HG03175 (cell line): Measurements from ENCODE around the gene CACNA2D3.

ENCODE experiments used
- ATAC-seq: cut with Tn5 transposase; IDR thresholded peaks from one replicate; pipeline ENCODE4 v1.9.1; 2021; ENCODE audit warnings: mild to moderate bottlenecking, moderate library complexity; ENCODE audit not compliant: unreplicated experiment

Gene CACNA2D3

DNA sequence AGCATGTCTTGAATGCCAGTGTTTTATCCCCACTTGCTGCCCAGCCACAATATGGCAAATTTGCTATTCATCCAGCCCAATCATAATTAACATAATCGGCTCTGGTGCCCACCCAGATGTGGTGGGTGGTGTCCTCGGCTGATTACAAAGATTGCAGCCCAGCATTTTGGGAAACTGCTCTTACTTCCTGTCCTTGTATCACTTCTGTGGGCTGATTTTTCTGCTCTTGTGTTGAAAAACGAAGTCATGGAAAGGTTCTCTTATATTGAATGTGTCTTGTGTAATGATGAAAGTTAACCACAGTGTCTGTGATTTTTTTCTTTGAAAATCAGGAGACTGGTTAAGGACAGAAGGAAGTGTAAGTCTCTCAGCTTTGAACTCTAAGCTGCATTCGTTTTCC is 141.7 kb downstream of the CACNA2D3 start:
- ATAC-seq = no peak

DNA sequence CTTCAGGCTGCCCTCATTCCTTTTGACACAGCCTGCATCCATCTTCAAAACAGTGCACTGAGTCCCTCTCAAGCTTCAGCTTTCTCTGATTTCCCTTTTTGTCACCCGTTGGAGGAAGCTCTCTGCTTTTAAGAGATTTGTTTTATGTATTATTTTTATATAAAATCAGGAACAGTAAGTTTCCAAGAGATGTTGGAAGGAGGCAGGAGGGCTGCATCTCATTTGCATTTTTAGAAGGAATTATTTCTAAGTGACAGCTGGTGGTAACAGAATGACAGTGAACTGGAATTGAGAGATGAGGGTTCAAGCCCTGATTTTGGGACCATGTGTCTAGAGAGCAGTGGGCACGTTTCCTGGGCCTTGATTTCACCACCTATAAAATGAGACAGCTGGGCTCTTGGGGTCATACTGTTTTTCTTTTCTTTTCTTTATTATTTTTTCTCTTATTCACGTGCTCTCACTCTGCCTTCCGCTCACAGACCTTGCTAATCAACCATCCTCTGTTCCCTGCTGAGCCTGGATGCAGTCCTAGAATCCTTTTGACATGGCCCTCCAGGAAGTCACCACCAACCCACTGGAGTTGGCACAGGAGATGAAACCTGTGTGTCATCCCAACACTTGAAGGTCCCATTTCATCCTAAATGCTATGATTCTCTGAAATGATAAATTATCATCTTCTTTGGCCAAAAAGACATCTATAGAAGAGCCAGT is 148.6 kb downstream of the CACNA2D3 start:
- ATAC-seq = no peak

DNA sequence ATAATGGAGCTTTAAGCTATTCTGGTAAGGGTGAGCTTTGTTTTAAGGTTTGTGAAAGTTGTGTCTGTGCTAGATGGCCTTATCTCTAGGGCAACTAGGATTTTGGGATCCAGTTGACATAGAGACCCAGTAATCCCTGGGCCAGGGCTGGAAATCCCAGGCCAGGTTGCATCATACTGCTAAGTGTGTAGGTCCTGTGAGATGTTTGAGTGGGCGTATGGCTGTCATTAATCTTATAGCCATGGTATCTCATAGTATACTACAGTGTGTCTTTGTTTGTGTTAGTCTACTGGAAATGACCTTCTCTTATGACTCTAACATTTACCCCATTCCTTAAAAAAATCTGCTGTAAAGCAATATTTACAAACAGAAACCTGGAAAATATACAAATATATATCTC is 151.4 kb downstream of the CACNA2D3 start:
- ATAC-seq = no peak

DNA sequence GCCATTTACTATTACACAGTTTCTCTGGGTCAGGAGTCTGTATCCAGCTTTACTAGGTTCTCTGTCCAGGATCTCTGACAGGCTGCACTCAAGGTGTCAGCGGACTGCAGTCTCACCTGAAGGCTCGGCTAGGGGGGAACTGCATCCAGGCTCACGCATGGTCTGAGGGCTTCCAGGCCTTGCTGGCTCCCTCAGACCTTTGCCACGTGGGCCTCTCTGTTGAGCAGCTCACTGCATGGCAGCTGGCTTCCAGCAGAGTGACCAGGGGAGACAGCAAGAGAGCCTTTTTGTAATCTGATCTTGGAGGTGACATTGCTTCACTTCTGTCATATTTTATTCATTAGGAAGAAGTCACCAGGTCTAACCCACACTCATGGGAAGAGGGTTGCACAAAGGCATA is 152.3 kb downstream of the CACNA2D3 start:
- no peak for ATAC-seq

DNA sequence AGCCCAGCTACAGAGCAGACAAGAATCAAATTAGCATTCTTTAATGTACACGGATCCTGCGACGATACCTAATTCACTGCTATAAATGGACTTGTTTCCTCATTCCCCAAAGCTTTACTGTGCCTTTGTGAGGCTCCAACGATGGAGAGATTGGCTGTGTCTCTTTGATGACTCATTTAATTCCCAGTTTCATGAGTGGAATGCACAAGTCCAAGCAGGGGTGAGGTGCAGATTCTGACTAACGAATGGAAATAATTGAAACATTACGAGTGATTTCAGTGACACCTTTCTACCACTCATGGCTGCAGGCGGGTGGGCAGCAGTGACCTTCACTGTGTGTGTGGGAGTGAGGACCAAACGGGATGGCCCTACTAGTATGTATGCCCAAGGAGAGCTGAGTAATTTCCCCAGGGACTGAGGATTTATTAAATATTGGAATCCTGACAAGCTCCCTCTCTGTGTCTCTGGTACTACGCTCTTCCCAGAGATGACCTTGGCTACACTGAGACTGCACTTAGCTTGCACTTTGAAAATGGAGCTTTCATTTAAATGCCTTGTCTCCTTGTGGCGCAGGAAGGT is 156.7 kb downstream of the CACNA2D3 start:
- no peak for ATAC-seq

DNA sequence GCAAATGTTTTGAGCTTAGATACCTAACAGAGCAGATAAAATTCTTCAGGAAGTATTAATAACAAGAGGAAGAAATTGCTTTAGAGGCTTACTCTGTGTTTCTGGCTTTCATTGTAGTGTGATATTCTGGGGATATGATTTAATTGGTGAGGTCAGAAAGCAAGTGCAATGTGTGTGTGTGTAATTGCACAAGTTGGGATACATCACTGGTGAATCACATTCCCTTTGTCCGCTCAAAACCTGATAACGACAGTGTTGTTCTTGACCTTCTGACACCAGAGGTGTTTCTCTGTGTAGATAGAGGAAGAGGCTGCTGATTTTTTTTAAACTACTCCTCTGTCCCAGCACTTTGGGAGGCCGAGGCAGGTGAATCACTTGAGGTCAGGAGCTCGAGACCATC is 161.1 kb downstream of the CACNA2D3 start:
- no peak for ATAC-seq

DNA sequence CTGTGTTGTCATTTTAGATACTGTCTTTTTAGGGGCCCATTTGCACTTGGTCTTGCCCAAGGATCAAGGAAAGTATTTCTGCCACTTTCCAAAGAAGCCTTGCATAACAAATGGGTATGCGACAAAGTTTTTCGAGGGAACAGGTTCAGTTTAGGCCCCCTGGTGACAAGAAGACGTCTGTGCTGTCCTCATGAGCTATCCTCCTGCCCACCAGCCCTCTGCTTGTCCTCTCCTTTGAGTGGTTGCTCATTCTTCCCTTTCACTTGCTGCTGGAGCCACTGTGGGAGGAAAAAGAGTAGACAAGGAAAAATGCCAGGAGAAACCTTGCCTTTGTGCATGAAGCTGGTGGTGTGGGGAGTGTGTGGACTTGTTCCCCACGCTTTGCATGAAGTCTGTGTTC is 171.9 kb downstream of the CACNA2D3 start:
- no peak for ATAC-seq

DNA sequence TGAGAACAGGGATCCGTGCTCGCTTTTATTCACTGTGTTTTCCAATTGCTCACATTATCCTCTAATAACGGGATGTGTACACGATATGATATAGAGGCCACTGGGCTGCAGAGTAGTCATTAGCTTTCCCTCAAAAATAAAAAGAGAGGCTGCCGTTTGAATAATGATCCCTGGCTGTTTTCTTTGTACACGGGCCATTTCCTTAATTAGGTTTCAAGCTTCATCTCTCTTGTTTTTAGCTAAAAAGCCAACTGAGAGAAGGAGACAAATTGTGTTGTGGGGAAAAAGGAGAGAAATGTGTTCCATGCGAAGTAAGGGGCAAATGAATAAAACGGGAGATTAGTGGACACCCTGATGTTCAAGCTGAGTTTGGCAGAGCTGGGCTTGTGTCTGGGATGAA is 174.2 kb downstream of the CACNA2D3 start:
- no peak for ATAC-seq

DNA sequence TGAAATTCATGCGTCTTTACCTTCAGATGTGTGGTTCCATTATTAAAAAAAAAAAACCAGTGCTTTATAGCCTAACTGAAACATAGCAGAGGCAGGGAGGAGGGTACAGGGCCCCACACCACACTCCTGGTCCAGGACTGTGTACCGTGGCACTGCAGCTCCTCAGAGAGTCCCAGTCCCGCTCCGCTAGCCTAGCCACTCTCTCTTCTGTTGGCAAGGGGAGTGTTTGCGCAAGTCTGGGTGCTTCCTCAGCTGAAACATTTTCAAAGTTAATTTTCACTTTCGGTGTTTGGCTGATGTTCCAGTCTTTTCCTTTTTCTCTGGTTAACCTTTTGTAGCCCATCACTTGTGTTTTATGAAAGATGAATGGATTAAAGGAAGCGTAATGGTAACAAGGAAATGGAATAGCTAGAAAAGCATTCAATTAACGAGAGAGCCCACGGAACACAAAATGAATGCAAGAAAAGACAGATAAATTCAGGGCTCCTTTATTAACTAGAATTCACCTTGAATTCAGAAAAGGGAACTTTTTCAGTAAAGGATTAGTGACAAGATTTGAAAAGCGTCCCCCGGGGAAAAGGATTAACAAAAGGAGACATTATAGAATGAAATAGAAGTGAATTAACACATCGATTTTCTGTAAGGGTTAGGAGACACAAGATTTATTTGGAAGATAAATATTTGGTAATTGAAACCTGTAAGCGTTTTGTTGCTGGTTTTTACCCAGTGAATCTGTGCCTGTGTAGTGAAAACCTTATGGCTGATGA is 177.0 kb downstream of the CACNA2D3 start:
- ATAC-seq = no peak

DNA sequence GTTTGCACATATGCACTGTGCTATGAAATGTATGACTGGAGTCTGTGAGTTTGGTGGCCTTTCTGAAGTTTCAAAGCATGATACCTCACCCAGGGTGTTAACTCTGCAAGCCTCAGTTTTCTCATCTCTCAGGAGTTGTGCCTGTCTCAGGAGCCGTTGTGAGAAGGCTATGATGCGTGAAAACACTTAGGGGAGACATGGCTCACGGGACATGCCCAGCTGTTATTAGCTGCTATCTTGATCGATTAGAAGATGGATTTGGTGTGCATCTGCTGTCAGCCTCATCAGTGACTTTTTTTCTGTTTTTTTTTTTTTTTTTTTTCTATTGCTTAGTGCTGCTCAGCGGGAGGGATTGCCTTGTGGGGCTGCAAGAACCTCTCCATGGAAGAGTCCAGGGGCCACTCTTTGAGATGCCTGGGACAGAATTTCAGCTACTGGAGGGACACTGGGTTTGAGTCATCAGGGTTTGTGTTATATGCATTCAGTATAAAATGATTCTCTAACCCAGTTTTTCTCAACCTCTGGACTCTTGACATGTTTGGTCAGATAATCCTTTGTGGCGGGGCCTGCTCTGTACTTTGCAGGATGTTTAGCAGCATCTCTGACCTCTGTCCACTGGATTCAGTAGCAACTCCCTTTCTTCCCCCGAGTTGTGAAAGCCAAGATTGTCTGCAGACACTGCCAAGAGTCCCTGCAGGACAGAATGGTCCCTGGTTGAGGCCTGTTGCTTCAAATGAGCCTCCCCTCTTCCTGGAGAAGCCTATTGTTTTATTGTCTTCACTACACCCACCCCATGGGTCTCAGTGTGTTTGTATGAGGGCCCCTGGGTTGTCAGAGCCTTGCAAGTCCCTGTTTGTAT is 181.4 kb downstream of the CACNA2D3 start:
- no peak for ATAC-seq

DNA sequence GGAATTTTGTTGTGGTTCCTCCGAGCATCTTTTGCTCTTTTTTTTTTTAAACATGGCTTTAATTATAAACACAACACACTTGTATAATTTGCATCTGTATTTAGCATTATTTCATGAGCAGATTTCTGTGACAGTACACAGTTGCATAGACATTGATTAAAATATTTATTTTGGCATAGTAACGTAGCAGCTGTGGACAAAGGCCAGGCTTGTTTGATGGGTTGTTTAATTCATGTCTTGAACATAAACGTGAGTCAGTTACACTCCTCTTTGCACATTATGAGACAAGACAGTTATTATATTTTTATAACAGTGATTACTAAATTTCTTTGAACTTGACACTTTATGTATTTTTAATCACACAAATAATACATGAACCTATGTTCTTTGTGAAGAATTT is 182.5 kb downstream of the CACNA2D3 start:
- ATAC-seq = no peak

DNA sequence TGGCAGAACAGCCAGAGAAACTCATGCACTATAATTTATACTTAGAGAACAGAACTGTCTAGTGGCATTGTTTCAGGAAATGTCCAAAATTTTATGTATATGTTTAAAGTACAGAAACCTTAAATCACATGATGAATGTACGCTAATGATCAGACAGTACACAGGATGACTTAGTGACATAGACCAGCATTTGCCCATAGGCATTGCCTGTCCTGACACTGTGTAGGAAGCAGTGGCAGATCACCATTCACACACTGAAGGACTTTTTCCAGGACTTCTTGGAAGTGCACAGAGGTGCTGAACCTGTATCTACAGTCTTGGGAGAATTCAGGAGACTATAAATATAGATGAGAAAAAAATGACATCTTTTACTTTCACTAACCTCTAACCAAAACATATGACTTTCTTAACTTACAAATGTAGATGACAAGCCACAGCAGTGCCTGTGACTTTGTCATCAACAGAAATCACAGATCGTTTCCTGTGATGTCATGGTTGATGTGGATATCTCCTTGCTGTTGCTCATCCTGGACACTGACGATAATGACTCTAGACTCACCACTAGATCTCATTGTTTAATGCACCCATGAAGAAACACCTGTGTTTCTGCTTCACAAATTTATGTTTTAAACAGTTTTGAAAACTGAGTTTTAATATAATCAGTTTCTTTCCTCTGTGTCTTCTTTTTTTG is 183.2 kb downstream of the CACNA2D3 start:
- no peak for ATAC-seq

DNA sequence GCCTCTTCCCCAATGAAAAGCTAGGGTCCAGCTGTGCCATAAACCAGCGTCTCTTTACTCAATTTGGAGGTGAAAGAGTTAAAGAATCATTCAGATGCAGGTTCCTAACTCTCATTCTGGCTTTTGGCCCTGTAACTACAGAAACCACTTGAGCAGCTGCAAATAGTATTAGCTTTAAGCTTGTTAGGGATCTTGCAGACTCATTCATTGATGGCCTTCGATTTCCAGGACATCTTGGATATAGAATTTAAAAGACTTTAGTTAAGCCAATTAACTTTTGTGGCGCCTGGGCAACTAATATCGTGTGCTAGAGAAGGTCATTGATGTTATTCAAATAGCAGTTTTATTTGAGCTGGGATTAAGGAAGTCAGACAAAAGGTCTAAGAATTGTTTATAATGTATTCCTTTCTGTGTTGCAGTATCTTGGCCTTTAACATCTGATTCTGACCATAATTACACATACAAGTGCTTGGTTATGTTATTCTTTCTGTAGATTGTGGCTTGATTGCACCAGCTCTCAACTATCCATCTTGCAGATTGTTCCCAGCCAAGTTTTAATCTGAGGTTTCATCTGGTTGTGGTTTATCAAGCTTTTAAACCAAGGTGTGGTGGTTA is 185.3 kb downstream of the CACNA2D3 start:
- ATAC-seq = no peak

DNA sequence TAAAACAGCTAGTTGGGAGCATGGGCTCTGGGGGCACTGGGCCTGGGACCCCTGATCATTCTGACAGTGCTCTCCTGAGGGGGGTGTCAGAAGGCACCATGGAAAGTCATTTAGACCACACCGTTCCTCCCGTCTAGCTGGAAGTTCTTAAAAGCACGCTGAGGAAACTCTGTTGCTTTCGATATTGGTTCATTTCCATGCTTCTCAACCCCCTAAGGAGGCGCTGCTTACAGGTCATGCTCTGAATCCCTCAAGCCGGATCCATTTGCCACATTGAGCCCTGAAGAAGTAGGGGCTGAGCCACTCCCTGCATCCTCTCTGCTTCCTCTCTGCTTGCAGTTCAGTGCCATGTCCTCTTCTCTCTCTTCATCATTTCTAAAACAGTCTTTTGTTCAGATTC is 187.2 kb downstream of the CACNA2D3 start:
- no peak for ATAC-seq

DNA sequence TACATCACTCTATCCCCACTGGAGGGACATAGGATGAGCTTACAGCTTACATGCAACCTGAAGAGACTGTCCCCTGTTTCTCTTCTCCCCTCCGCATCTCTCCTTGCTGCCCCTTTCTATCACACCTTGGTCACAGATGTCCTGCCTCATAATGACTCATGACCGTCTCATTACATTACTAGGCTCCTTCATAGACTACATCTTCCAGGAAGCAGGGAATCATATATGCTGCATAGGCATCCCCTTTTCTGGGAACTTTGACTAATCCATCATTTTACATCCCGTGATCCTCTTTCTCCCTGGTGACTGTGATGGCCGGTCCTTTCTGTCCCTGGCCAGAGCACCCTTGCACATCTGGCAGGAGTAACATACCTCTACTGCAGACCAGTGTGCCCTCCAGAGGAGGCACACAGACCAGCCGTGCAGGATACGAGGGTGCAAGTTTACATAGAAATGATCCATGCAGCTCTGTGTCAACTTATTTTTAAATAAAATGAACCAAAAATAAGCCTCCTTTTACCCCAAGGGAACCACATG is 188.9 kb downstream of the CACNA2D3 start:
- ATAC-seq = no peak

DNA sequence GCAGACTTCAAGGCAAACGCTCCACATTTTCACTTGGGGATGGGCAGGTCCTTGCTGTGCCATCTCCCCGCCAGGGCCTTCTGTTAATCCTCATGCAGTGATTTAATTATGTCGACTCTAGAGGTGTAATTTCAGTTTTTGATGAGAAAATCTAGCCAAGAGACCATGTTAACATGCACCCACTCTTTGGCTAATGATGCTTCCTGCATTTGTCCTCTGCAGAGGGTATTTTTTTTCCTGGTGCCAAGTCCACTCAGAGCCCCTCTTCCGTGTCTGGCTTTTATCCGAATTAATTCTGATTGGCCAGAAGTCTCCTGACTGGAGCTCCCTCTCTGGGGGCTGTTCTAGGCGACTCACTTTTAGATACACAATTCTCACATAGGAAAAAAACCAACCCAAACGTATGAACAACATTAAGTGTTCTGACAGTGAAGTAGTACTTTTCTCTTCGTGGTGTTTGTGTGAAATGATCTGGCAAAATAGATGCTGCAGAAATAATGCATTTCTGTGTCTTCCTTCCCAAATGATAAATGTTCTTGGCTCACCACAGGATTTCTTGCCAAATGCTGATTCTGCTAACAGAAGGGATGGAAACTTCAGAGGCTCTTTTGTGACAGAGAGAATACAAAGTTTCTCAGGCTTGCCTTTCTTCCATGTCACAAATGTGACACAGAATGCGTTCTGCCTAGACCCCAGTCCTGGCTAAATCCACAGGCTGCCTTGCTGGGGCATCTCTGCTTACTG is 190.0 kb downstream of the CACNA2D3 start:
- no peak for ATAC-seq

DNA sequence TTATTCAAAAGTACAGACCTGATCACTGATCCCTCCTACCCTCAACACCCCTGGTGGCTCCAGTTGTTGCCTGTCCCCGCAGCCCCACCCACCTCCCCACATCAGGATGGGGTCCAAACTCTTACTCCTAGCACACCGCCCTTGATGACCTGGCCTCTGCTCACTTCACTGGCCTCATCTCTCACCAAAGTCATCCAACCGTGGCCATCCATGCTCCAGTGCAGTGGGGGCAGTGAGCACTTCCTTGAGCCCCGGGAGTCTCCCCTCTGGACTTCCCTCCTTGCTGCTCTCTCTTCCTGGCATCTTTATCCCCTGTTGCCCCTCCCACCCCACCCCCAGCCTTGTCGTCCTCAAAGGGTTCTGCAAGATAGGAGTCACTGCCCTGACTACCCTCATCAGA is 191.1 kb downstream of the CACNA2D3 start:
- ATAC-seq = no peak

DNA sequence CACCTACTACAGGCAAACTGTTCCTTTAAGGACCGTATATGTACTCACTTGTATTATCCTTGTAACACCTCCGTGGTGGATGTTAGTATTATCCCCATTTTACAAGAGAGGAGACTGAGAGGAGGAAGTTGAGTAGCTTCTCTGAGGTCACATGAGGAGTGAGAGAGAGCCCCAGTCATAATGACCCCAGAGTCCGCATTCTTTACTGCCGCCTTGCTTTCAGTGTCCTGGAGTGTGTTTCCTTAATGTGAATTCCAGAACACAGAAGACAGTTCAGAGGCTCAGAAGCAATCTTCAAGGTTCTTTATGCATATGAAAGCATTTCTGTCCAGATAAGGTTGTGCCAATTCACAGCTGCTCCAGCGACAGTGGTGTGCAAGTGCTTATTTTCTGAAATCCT is 199.2 kb downstream of the CACNA2D3 start:
- ATAC-seq = no peak

DNA sequence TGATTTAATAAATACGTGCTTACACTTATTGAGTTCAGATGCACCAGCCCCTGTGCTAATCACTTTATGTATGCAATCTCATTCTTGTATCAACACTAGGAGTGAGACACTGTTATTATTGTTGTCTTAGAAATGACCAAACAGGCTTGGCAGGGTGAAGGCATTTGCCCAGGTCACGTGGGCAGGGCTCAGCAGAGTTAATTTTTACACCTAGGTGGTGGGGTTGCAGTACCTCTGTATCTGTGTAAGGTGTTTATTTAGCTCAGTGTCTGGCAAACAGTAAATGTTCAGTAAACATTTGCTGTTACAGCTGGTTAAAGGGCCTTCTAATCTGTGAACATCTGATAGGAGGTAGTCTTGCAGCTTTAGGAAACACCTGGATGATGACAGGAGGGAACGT is 200.0 kb downstream of the CACNA2D3 start:
- no peak for ATAC-seq
